GM21390 (cell line): ENCODE measurements around the gene ABAT.
"Not testable (repeated sequence)": the region's sequence is repeated elsewhere in the genome, so short reads cannot be mapped to it uniquely, and the experiment has no call there.

Source experiments
- ATAC-seq: cut with Tn5 transposase; IDR thresholded peaks from one replicate; pipeline ENCODE4 v1.9.1; 2021; ENCODE audit not compliant: unreplicated experiment

ABAT gene

GRCh38 chr16:8678068-8678927 lies 3.9 kb downstream of the ABAT start:
- no peak for ATAC-seq

- ATAC-seq: no peak
These were observed 4.7 kb downstream of the ABAT start for GRCh38 chr16:8679151-8679550.

- no peak for ATAC-seq
These were observed 8.3 kb downstream of the ABAT start for GRCh38 chr16:8682551-8683259.

DNA sequence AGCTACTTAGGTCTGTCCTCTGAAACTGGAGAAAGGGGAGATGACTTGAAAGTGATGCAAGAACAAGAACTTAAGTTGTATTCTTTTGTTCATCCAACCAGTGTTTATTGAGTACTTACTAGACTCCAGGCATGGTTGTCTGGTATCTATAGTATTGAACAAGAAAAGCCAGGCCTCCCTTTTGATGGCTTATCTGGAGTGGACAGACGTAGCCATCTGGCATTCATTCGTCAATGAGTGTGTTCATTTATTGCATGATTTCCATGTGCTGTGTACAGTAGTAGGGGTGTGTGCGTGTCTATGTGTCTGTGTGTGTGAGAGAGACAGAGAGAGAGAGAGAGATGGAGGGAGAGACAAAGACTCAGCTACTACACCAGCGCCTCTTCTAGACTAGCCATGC lies 9.2 kb downstream of the ABAT start:
- no peak for ATAC-seq

- ATAC-seq: no peak
These were observed 11.2 kb downstream of the ABAT start for GRCh38 chr16:8685617-8686016.

- no peak for ATAC-seq
These were observed 11.7 kb downstream of the ABAT start for GRCh38 chr16:8686031-8686621.

GRCh38 chr16:8686879-8687278 lies 12.5 kb downstream of the ABAT start:
- no peak for ATAC-seq

DNA sequence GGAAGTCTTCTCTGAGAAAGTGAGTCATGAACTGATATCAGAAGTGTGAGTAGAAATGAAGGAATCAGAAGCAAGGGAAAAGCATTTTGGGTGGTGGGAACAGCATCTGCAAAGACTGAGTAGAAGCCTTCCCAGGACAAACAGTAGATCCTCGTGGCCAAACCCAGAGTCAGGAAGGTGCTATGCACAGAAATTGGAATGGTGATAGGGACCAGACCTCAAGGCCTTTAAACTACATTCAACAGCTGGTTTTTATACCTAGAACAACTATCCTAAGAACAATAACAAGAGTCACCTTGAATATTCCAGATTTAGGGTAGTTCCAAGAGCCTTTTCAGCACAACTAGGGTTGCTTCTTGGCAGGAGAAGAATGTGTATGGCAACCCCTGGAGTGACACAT lies 15.3 kb downstream of the ABAT start:
- ATAC-seq: no peak

GRCh38 chr16:8691728-8692127 lies 17.3 kb downstream of the ABAT start:
- no peak for ATAC-seq

DNA sequence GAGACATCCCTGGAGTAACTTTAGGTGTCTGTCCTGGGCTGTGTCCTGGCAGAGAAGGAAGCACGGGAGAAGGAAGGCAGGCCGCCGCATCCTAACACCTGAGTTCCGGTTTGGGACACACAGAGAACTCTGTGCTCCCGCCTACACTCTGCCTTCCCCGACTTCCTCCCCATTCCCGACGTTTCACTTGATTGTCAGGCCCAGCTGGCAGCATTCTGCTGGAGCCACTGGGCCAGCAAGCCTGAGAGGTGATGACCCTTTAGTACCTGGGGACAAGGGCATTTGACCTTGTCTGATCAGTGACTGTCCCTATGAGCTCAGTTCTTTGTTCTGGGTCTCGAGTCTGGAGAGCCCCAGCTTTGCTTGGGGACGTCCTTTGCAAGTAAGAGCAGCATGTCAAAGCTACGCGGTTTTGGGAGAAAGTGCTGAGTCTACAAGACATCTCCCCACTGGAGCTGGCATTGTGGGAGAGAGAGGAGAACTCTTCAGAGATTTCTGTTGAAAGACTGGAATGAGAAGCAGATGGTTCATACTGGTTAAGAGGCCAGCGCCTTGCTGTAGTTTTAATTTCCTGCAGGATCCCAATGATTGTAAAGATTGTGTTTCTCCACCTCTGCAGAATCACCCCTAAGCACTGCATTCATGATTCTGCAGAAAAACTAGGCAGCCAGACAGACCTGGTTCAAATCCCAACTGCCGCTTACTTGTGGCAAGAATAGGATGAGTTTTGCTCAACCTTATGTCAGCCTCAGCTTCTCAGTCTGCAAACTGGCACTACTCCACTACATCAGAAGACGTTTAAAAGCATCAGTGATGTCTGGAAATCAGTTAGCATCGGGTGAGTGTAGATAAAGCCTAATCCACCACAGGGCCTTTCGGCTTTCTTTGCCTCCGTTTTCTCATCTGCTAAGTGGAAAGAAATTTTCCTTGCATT lies 20.6 kb downstream of the ABAT start:
- ATAC-seq: no peak

- no peak for ATAC-seq
These were observed 22.5 kb downstream of the ABAT start for GRCh38 chr16:8696880-8697279.

DNA sequence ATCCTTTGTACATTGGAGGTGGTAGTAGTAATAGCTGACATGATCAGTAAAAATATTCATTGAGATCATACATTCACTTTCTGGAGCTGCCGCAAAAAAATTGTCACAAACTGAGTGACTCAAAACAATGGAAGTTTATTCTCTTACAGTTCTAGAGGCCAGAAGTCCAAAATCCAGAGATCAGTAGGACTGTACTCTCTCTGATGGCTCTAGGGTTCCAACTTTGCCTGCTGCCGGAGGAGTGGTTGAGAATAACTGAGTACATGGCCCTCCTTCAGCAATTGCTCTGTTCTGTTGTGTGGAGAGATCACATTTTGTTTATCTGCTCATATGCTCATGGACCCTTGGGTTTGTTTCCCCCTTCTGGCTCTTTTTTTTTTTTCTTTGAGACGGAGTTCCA lies 23.5 kb downstream of the ABAT start:
- ATAC-seq: no peak

- no peak for ATAC-seq
These were observed 29.3 kb downstream of the ABAT start for GRCh38 chr16:8703693-8704092.

GRCh38 chr16:8704098-8704497 lies 29.7 kb downstream of the ABAT start:
- no peak for ATAC-seq

DNA sequence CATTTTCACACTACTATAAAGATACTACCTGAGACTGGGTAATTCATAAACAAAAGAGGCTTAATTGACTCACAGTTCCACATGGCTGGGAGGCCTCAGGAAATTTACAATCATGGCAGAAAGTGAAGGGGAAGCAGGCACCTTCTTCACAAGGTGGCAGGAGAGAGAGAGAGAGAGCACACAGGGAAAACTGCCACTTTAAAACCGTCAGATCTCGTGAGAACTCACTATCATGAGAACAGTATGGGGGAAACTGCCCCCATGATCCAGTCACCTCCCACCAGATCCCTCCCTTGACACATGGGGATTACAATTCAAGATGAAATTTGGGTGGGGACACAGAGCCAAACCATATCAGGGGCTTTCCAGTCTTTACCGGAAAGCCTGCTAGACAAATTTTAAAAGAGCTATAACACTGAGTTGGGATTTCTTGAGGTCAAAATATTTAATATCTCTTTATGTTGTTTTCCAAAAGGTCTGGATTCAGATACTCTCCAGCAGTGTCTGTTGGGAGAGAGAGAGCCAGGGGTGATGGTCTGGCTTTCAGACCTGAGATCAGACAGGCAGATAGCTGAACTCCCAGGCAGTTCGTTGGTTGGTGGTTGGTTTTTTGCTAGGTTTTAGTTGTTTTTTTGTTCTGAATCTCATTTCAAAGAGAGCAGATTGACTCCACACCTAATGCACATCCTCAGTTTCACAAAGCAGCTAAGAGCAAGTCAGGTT lies 30.8 kb downstream of the ABAT start:
- ATAC-seq: not testable (repeated sequence)

DNA sequence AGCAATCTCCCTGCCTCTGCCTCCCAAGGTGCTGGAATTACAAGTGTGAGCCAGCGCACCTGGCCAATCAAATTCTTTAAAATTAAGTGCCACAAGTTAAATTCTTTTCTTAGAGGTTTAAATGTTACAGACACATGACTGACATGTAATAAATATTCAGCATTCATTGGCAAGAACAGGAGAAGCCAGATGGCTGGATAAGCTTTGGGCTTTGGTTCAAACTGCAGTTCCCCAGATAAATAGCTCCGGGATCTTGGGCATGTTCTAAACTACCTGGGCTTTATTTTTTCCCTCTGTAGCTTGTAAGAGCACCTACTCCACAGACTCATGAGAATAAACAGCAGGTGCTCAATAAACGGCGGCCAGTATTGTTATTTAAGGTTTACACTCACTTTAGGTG lies 34.1 kb downstream of the ABAT start:
- ATAC-seq: no peak

GRCh38 chr16:8712589-8713361 lies 38.4 kb downstream of the ABAT start:
- no peak for ATAC-seq

DNA sequence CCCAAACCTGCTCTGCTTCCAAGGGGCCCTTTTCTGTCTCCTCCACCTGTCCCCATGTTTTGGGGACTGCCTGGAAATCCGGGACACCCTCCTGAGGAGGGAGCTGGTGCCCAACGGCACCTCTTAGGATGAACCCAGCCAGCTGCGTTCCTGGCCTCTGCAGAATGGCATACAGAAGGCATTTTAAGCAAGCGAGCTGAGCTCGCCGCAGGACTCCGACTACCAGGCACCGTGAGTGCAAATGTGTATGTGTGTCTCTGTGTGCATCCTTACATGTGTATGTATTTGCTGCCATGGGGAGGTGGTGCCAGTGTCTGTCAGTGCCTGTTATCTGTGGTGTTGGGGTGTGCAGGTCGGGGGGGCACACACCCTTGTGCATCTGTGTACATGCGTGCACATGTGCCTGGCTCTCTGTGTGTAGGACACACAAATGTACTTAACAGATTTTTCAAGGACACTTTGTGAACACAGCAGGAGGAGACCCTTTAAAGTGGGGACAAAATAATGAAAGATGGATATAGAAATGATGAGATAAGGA lies 39.3 kb downstream of the ABAT start:
- ATAC-seq: no peak

DNA sequence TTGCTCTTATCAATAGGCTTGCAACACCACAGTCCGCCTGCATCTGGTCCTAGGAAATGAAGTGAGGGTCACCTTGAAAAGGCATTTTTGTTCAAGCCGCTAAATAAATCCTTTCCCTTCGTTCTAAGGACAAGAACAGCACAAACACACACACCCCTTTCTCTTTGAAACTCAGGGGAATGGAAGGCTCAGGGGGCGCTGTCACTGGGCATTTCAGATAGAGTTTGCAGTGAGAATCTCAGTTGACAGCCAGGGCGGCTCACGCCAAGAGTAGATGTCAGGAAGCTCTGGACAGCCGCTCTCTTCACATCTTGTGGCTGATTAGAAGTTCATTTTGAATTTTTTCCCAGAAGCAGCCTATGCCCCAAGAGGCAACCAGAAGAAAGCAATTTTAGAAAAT lies 39.8 kb downstream of the ABAT start:
- no peak for ATAC-seq
